22Rv1 (cell line): ENCODE data around the gene SKI.
A peak's percentile ranks its signal among the peaks of the same experiment; 100 is the strongest.

Experiments used
- H3K27ac ChIP-seq: fragments of 450-650 bp; 2 replicates; pipeline ENCODE4 v1.5.1; 2017
- CTCF ChIP-seq: fragments of 450-650 bp; IDR thresholded peaks from 2 replicates; pipeline ENCODE4 v1.5.1; 2017; ENCODE audit warnings: mild to moderate bottlenecking
- ZFX ChIP-seq: fragments of 450-650 bp; IDR thresholded peaks from 2 replicates; pipeline ENCODE4 v1.6.1; 2017; ENCODE audit warnings: antibody characterized with exemption, borderline replicate concordance

SKI gene

DNA sequence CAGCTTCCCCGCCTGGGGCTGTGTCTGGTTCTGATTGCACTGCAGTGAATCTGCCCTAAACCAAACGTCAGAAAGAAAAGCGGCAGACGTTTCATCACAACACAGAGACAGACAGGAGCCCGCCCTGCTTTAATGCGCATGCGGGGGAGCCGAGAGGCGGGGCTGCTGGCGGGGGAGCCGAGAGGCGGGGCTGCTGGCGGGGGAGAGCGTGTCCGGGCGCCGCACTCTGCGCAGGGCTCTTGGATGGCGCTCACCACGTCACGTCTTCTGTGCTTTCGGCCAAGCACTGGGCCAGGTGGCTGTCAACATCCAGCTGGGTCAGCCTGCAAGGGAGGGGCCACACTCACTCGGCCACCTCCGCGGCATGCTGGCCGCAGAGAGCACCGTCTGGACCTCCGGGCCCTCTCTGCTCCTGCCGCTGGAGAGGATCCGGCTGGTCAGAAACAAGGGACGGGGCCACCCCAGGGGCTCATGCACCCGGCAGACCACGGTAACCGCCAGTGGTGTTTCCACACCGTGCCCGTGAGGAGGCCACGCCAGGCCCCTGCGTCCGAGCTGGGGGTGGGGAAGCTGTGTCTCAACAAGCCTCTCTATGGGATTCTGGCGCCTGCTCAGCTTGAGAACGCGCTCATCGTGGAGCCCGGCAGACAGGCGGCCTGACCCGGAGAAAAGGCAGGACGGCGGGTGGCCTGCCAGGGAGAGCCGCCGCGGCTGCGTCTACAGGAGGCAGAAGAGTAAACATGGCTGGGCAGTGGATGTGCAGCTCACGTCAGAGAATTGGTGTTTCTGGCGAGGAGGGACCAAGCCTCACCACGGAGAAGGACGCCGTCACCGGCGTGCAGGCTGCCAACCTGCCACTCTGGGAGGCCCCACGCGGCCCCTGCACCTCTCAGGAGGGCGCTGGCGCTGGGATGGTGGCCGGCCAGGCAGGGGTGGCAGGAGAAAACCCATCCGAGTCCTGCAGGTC, 38.4 kb upstream of the SKI start:
- peak overlapping the region; percentile 91 for H3K27ac ChIP-seq
- TF ChIP-seq CTCF (no peak), ZFX (no peak)

DNA sequence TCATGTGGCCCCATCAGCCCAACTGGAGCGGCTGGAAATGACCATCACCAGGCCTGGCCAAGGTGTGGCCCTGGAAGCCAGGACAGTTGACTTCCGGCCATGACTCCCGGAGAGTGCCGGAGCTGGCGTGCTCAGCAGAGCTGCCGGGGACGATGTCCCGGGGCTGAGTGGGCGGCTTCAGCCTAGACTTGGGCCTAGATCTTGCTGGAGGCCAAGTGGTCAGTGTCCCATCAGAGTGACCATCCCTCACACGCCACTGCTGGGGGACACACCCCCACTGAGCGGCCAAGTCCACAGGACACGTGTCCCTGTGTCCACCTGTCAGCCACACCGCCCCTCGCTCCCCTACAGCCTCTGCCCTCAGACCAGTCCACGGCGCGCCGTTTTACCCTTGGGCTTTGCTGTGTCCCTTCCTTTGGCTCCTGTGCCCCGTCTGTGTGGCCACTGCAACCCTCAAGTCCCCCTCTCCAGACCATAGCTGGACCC, 37.6 kb upstream of the SKI start:
- H3K27ac ChIP-seq = peak overlapping the region; percentile 91
- TF ChIP-seq CTCF (no peak), ZFX (no peak)

GRCh38 chr1:2192031-2192995, 35.8 kb upstream of the SKI start:
- peak overlapping the region; percentile 90 for H3K27ac ChIP-seq
- TF ChIP-seq ZFX (no peak), CTCF (no peak)

DNA sequence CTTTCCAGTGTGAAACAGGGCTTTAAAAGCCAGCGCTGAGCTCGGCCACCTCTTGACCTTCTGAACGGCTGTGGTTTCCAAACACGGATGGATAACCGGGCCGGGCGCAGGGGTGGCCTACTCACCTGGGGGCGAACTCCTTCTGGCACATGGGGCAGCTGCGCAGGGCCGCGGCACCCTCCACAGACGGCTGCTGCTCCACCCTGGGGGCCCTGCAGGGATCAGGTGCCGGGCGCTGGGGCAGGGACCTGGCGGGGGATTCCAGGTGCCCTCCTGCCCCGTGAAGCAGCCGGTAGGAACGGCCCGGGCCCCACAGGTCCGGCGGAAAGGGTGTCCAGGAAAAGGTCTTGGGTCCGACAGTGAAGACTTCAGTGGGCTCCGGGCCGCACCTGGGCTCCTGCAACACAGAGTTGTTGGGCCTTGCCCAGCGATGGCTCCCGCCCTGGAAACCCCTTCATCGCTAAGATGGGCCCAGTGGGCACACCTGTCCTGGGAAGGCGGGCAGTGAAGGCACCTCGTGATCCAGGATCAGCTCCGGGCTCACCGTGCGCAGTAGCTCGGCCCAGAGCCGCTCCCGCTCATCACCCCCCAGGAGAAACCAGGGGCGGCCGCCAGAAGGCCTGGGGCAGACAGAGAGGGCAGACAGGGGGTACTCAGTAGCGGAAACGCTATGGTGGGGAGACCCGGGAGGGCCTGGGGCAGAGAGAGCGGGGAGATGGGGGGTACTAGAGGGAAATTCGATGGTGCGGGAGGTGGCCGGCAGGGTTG, 34.4 kb upstream of the SKI start:
- TF ChIP-seq ZFX (no peak), CTCF (no peak)
- H3K27ac ChIP-seq = peak overlapping the region; percentile 90

DNA sequence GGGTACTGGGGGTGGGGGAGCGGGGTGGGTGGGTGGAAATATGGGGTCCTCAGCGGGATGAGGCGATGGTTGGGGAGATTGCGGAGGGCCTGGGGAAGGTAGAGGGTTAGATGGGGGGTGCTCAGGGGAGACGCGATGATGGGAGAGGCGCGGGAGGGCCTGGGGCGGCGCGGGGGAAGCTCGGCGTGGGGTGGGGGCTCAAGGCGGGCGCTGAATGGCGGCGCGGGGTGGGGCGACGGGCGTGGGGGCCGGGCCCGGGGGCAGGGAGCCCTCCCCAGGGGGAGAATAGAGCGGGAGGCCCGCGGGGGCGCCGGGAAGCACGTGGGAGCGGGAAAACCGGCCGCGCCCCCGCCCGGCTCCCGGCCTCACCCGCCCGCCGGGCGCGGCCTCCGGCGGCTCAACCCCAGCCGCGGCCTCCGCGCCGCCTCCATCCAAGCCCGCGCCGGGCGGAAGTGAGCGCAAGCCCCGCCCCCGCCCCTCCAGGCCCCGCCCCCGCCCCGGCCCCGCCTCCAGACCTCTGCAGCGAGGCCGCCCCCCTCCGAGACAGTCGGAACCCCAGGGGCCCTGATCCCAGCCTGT, 33.7 kb upstream of the SKI start, which contains the start of gene FAAP20:
TSS of gene FAAP20 (minus strand) at position 454 of the 579 bp plus-strand sequence. CDS start at position 431, 23 bp downstream.
- TF ChIP-seq ZFX (no peak), CTCF (no peak)
- peak within 1 kb of the TSS; percentile 90 for H3K27ac ChIP-seq
